Measurements from ENCODE around the gene LPIN1. TPM values are rescaled to one million over a fixed set of nuclear protein-coding genes. Genes with fewer than 3 reads are reported as not detected.
A peak's percentile ranks its signal among the peaks of the same experiment; 100 is the strongest.

The LPIN1 gene
- total RNA-seq, 1 experiment from 2014 or later: 4.4 TPM

DNA sequence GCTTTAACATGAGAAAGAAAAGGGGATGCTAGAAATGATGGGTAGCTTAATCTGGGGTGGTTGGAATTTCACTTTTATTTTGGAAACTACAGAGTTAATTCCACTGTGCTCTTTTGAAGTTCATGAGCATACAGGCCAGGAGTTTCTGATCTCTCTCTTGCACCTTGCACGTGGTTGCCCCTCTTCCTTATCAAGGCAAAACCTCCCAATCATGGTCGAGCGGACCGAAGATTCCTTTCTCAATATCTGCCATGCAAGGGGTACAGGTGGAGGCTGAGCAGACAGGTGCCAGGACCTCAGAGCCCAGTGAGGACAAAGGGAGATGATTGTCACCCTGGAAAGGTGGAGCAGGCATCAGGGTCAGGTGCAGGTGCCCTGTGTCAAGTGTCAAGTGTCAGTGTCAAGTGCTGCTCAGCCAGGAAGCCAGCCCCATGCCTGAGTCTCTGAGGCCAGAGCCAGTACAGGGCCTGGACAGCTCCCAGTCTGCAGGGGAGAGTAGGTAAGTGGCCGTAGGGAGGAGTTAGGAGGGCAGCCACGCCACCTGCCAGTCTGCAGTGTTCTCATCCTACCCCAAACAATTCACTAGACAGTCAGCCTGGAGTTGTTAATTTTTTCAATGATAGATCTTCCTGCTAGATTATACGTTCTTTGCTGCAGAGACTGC lies 42.2 kb downstream of the LPIN1 start:
- Histone ChIP-seq H3K23ac (ENCODE audit: insufficient read length, low read depth, low read length) (no peak overlapping the region), H2BK5ac (ENCODE audit: insufficient read length, low read length) (no peak overlapping the region), H3K9ac (ENCODE audit: extremely low read depth, insufficient read length, low read length) (no peak overlapping the region), H2BK120ac (ENCODE audit: low read depth, low read length, poor library complexity, severe bottlenecking) (no peak overlapping the region), H2AFZ (ENCODE audit: low read length) (no peak overlapping the region), H3K4me2 (ENCODE audit: insufficient read depth, insufficient read length, low read length) (no peak overlapping the region), H2BK15ac (ENCODE audit: low read depth, low read length) (no peak overlapping the region), H3K23me2 (ENCODE audit: insufficient read length, low read depth, low read length, poor library complexity, severe bottlenecking) (no peaks in the 10 kb centered on the region), H3K4me1 (ENCODE audit: insufficient read depth, low read length) (no peaks in the 10 kb centered on the region), H3K14ac (ENCODE audit: insufficient read depth, low read length) (no peak overlapping the region), H3K79me2 (ENCODE audit: insufficient read depth, low read length) (no peaks in the 10 kb centered on the region), H4K8ac (replicated peaks; ENCODE audit: insufficient read length, low read depth, low read length) (no peak overlapping the region), H3K56ac (ENCODE audit: insufficient read length, low read depth, low read length) (no peak overlapping the region), H3T11ph (ENCODE audit: low read length) (no peak overlapping the region), H4K5ac (ENCODE audit: insufficient read length, low read depth, low read length) (no peak overlapping the region), H2AK5ac (ENCODE audit: insufficient read length, low read length) (no peak overlapping the region), H2BK20ac (ENCODE audit: low read depth, low read length, poor library complexity, severe bottlenecking) (no peak overlapping the region), H3K4ac (ENCODE audit: low read depth, low read length) (no peak overlapping the region), H4K91ac (ENCODE audit: insufficient read length, low read depth, low read length) (no peak overlapping the region), H3K18ac (ENCODE audit: insufficient read length, low read depth, low read length) (no peak overlapping the region), H4K20me1 (ENCODE audit: control insufficient read depth, insufficient read depth, insufficient read length) (no peaks in the 10 kb centered on the region), H3K9me3 (ENCODE audit: control insufficient read depth, low read depth, low read length) (no peaks in the 10 kb centered on the region), H3K27ac (ENCODE audit: insufficient read length, low read depth, low read length) (no peak overlapping the region), H3K79me1 (ENCODE audit: insufficient read depth, low read depth, low read length, poor library complexity, severe bottlenecking) (no peaks in the 10 kb centered on the region), H3K27me3 (ENCODE audit: insufficient read depth, low read length) (no peaks in the 10 kb centered on the region), H2BK12ac (ENCODE audit: insufficient read length, low read depth, low read length) (no peak overlapping the region)
- Mint-ChIP-seq H3K4me3 (no peak overlapping the region), H3K36me3 (ENCODE audit: insufficient read depth in 1 of 3, low read depth in 3 of 3) (peaks cover 8 to 39% (median 39%) of the 10 kb centered on the region in 3 experiments; a peak in 6 of 7 replicates), H3K9me3 (no peaks in the 10 kb centered on the region), H3K27me3 (ENCODE audit: low read depth) (peaks cover 5% of the 10 kb centered on the region), H3K4me1 (peaks cover 3 to 7% of the 10 kb centered on the region in 2 experiments; a peak in 2 of 4 replicates), H3K27ac (peak overlapping the region in 1 of 3 experiments; percentile 28; a peak in 1 of 7 replicates)
- no peak for DNase-seq
- WGBS (ENCODE audit: extremely low coverage, insufficient read length, low lambda C conversion rate): no CpG with 5 or more reads among the region's 7 CpGs
- TF ChIP-seq, protein P1, sequence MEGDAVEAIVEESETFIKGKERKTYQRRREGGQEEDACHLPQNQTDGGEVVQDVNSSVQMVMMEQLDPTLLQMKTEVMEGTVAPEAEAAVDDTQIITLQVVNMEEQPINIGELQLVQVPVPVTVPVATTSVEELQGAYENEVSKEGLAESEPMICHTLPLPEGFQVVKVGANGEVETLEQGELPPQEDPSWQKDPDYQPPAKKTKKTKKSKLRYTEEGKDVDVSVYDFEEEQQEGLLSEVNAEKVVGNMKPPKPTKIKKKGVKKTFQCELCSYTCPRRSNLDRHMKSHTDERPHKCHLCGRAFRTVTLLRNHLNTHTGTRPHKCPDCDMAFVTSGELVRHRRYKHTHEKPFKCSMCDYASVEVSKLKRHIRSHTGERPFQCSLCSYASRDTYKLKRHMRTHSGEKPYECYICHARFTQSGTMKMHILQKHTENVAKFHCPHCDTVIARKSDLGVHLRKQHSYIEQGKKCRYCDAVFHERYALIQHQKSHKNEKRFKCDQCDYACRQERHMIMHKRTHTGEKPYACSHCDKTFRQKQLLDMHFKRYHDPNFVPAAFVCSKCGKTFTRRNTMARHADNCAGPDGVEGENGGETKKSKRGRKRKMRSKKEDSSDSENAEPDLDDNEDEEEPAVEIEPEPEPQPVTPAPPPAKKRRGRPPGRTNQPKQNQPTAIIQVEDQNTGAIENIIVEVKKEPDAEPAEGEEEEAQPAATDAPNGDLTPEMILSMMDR (conservative IDR thresholded peaks at IDR 0.05): no peak

All from H9 (cell line).